ENCODE results near the gene CHEK1.

CHEK1 gene

DNA sequence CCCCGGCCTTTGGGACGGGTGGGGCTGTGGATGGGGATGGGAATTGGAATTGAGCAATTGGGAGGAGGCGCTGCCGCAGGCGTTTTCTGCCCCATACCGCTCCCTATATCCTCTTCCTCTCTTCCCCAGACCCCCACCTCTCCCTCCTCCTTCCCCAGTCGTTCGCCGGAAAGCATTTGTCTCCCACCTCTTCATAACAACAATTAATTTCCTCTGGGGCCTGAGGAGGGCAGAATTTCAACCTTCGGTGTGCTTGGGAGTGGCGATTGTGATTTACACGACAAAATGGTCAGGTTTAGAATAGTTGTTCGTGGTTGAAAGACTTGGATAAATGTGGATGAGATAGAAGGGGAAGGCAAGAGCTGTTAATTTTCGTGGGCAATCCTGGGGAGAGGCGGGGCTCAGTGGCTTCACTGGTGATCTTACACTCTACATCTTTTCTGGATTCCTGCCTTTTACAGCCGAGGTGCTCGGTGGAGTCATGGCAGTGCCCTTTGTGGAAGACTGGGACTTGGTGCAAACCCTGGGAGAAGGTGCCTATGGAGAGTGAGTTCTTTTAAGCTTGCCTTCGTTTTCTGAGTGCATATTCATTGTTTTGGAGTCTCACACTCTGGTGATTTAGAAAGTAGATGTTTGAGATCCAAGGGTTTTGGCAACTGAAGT, 1.5 kb downstream of the CHEK1 start:
- DNase-seq = peak; percentile 16

DNA sequence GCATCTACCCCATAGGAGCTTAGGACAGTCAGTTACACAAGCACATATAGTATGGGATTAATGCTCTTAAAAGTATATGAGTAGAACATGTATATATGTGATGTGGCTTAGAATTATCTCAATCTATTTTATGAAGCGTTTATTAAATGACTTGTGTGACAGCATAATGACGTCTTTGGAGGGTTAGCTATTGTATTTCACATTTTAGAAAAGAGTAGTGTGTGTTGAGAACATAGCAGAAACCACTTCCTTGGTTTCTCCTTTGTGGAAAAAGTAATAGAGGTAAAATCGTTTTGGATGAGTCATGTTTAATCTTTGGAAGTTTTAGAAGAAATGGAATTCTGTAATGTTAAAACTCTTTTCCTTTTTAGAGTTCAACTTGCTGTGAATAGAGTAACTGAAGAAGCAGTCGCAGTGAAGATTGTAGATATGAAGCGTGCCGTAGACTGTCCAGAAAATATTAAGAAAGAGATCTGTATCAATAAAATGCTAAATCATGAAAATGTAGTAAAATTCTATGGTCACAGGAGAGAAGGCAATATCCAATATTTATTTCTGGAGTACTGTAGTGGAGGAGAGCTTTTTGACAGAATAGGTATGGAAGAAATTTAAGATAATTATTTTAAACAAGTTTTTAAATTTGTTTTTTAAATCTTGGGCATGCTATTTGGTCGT, 2.4 kb downstream of the CHEK1 start:
- DNase-seq = no peak

GRCh38 chr11:125637840-125638239, 12.9 kb downstream of the CHEK1 start:
- DNase-seq = no peak

DNA sequence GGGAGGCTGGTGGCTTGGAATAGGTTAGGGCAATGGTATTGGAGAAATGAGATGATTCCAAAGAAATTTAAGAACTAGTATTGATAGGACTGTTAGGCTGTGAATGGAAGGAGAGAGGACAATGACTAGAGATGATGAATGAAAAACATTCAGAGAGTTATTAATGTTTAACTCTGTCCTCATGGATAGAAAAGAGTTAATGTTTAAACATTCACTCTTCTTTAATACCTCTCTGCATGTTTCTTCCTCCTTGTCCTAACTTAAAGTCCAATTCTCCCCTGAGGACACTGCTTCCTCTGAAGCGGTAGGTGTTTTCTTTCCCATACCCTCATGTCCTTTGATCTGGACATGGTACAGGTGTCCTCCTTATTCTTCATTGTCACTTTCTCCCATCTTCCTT, 13.4 kb downstream of the CHEK1 start:
- no peak for DNase-seq

DNA sequence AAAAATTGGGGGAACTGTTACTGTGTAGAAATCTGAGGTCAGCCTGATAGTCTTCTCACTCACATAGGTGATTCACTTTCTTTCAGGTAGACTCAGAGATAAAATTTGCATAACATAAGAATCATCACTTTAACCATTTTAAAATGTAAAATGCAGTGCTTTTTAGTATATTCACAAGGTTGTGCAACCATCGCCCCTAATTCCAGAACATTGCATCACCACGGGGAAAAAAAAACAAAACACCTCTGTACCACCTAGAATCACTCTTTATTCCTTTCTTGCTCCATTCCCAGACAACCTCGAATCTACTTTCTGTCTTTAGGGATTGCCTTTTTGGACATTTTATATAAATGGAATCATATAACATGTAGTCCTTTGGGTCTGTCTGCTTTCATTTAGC, 20.9 kb downstream of the CHEK1 start:
- DNase-seq = no peak

DNA sequence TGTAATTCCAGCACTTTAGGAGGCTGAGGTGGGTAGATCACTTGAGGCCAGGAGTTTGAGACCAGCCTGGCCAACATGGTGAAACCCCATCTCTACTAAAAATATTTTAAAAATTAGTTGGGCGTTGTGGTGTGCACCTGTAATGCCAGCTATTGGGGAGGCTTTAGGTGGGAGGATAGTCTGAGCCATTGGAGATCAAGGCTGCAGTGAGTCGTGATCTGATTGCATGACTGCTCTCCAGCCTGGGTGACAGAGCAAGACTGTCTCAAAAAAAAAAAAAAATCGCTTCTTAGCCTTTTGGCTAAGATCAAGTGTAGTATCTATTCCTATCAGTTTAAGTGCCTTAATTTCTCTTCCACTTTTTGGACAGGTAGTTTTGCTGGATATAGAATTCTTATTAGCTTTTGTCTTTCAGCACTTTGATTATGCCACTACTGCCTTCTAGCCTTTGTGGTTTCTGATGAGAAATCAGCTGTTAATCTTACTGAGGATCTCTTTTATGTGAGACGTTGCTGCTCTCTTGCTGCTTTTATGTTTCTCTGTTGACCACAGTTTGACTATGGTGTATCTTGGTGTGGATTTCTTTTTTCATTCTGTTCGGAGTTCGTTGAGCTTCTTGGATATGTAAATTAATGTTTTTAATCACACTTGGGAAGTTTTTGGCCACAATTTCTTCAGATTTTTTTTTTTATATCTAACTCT, 24.7 kb downstream of the CHEK1 start:
- DNase-seq = no peak

DNA sequence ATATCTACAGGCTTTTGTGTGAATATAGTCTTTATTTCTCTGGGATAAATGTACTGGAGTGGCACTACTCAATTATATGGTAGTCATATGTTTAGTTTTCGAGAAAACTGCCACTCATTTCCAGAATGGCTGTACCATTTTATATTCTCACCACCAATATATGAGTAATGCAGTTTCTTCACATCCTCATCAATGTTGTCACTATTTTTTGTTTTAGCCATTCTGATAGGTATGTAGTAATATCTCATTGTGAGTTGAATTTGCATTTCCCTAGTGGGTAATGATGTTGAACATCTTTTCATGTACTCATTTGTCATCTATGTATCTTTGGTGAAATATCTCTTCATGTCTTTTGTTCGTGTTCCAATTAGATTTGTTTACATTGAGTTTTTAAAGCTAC, 37.7 kb downstream of the CHEK1 start:
- peak; percentile 14 for DNase-seq

GRCh38 chr11:125663910-125664309, 38.9 kb downstream of the CHEK1 start:
- no peak for DNase-seq

GRCh38 chr11:125667151-125667550, 42.2 kb downstream of the CHEK1 start:
- DNase-seq = no peak

DNA sequence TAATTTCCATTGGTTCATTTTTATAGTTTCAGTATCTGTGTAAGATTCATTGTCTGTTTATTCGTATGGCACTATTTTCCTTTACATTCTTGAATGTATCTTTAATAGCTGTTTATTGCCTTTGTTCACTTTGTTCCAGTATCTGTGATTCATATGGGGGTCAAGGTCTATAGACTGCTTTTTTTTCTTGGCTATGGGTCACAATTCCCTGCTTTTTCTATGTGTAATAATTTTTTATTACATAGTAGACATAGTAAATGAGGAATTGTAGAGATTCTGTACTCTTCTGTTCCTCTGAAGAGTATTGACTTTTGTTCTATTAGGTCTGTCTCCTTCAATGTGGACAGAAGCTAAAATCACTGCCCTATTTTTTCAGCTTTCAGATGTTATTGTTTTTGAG, 45.2 kb downstream of the CHEK1 start:
- DNase-seq = no peak

DNA sequence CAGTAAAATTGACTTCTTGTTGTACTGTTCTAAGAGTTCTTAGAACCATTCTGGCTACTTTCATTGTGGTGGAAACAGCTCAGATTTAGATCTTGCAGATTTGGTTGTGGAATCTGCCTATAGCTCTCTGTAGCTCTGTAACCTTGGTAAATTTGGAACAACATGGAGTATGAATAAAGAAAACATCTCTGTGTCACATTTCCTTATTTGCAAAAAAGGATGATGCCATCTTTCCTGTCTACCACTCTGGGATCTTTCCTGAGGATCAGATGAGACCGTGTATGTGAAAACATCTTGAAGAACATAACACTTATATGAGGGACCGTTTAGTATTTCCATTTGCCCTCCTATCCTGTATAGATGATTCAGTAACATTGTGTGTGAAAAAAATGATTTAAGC, 46.6 kb downstream of the CHEK1 start:
- no peak for DNase-seq

DNA sequence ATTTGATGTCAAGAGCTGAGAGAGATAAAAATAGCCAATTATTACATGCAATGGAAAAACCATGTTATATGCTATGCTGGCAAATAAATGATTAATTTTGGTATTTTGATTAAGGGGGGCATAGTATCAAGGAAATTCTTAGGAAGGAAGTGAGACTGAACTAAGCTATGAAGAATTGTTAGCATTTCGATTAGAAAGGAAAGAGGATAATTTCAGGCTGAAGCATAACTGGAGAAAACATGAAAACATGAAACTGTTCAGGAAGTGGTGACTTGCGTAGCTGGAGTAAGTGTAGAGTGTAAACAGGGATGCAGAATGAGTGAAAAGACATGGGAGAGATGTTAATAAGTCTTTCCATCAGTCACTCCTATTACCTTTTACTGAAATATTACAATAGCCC, 49.2 kb downstream of the CHEK1 start:
- DNase-seq = no peak

DNA sequence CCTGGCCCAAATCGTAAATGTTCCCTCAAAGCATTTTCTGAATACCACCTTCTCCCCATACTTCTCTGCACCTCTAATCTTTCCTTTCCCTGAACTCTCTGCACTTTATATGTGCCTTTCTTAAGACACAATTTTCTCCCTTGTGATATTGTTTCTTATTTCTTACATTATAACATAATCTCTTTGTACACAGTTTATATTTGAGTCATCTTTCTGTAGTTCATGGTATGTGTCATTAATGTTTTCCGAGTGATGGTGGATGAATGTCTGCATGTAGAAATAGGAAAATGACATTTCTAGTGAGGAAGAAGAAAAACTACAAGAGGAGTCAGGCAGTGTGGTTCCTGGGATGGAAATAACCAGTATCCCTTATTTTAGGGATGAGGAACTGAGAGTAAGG, 50.2 kb downstream of the CHEK1 start:
- DNase-seq = no peak

GRCh38 chr11:125679397-125679796, 54.4 kb downstream of the CHEK1 start:
- no peak for DNase-seq

DNA sequence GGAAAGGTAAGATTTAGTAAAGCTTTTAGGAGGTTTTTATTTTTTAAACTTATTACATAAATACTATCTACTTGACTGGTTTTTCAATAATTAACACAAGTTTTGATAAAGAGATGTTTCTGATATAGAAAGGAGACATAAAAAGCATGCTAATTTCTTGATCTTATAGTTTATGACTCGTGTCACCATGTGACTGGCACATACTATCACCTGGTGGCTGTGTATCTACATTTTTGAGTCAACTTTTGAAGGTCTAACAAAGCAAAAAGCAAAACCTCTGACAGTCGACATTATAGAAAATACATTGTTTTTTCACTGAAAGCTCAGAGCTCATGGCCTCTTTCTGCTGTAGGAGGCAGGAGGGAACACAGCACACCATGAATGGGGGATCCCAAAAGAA, 54.9 kb downstream of the CHEK1 start:
- DNase-seq = no peak

DNA sequence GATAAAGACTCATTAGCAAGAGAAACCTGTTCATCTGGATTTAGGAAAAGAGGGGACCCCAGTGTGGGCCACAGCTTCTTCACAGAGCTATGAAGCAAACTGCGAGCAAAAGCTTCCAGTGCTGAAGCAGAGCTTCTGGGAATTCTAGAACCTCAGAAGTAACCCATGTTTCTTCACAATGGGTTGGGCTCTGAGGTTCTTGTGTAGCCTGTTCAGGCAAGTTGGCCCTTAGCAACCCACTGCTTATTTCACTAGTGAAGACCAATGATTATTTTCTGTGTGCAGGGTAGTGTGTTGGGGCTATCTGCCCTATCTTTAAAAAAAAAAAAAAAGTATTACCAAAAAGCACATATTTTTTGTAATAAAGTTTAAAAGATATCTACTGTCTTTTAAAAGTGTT, 55.8 kb downstream of the CHEK1 start, which contains the start of gene ACRV1:
TSS of gene ACRV1 (minus strand) at position 101 of the 400 bp plus-strand sequence. CDS start at position 34, 67 bp downstream.
- DNase-seq = no peak

DNA sequence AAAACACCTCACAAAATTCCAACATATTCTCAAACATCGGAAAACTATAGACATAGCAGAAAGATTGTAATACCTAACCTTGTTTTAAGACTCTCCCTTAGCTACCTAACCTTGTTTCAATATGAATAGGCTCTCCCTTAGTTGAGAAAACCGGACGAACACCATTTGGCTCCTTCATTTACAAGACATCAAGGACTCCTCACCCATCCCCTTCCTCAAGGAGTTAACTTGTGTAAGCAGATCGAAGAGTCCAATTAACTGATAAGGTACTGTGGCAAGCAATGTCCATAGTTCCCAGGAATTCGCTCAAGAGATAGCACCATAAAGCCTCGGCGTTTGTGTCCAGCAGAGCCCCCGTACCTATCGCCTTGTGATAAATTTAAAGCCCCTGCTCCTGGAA, 60.3 kb downstream of the CHEK1 start:
- no peak for DNase-seq

DNA sequence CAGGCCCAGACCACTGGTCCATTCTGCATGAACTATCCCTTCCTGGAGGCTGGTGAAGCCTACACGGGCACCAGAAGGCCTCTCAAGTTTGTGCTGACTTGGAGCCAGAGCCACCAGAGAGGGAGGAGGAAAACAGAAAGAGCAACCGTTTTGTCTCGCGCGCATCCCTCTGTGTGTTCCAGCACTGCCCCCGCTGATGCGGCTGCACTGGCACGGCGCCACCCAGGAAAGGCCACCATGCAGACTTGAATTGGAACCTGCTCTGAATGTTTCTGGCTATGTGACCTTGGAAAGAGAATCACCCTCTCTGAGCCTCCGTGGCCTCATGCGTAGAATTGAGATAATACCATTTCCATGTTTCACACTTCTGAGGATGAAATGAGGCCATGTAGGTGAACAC, 63.1 kb downstream of the CHEK1 start:
- no peak for DNase-seq

DNA sequence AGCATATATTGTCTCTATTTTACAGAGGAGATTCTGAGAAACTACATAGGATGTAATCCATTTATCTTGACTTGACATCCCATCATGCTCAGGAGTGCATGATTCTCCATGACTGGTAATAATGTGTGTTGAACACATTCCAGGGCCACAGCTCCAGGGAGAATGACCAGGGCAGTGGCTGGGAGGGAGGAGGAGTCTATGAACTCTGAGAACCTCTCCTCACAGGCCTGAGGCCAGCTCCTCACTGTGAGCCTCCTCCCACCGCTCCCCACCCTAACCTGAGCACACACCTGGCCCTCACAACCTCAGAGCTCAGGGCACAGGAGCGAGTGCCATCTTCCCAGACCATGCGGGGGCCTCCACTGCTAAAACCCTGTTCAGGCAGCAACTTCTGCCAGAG, 63.7 kb downstream of the CHEK1 start:
- no peak for DNase-seq

- DNase-seq = no peak
Observed at GRCh38 chr11:125689274-125689859, 64.4 kb downstream of the CHEK1 start.

DNA sequence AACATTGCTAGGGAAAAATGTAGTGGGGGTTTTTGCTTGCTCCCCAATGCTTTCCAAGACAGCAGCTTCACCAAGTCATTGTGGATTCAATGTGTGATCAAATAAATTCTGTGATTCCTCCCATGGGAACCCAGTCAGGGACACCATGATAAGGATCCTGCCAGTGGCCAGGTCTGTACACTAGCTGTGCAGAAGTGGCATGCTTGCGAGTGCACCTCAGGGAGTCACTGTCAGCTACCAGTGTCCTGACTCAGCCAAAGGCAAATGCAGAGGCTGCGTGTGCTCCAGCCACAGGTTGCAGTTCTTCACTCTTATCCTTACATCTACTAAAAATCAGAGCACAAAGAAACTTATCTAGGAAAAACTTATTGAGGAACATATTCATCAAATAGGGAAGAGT, 65.0 kb downstream of the CHEK1 start:
- no peak for DNase-seq

- DNase-seq = no peak
Observed at GRCh38 chr11:125692887-125693286, 67.9 kb downstream of the CHEK1 start.

DNA sequence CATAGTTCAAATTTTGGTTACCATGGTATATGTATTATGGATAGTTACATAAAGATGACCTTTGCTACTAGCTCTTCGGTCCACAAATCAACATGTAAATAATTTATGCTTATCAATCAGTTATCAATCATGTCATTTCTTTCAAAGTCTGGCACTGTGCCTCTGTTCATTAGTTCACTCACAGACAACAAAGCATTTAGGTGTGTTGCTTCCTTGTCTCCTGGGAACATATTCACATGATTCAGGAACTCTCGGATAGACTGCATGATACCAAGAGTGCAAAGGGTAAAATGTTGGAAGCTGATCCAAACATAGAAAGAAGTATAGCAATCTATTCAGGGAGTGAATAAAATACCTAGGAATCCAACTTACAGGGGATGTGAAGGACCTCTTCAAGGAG, 70.0 kb downstream of the CHEK1 start:
- DNase-seq = no peak
